Raji (cell line): ENCODE measurements around the gene EGFR.

Source experiments
- POLR2A ChIP-seq: IDR thresholded peaks from 2 replicates; pipeline ENCODE4 v1.6.1; 2011; ENCODE audit warnings: low read depth, low read length, control low read depth; ENCODE audit not compliant: insufficient read depth

The EGFR gene

DNA sequence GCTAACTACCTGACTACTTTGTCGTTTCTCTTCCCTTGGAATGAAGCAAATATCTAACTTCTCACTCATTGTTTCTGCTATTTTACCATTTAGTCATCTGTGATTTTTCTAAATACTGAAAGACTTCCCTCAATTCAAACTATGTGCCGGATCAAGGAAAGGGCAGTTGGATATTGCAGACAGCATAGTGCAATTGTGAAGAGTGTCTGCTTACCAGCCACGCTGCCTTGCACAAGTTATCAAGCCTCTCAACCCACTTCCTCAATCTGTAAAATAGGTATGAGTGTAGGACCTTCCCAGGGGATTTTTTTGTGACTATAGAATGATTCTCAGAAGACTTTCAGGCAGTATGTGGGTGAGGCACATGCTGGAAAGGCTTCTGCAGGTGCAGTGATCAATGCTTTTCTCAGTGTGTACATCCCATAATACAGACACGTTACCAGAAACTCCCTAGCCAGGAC is 54.3 kb downstream of the EGFR start:
- no peak for TF ChIP-seq POLR2A

DNA sequence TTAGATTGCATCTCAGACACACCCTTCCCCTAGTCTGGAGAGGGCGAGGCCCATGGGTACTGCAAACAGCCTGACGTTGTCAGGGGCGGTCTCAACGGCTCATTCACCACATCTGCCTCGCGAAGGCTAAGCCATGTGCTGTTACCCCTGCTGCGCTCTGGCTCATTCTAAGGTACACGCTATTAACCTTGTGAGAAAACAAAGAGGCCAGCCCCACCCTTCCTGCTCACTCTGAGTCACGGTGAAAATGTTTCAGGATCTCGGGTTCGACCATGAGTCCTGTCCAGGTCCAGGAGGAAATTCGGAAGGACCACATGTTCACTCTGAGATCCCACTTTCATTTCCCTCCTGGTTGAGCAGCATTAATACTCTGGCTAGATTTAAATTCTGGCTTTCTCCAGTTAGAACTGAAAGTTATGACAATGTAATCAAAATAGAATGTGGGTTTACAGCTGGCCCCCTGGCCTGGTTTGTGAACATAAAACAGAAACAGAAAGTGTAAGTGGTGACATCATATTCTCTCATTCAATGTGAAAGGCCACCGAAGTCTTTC is 55.2 kb downstream of the EGFR start:
- TF ChIP-seq POLR2A: no peak

DNA sequence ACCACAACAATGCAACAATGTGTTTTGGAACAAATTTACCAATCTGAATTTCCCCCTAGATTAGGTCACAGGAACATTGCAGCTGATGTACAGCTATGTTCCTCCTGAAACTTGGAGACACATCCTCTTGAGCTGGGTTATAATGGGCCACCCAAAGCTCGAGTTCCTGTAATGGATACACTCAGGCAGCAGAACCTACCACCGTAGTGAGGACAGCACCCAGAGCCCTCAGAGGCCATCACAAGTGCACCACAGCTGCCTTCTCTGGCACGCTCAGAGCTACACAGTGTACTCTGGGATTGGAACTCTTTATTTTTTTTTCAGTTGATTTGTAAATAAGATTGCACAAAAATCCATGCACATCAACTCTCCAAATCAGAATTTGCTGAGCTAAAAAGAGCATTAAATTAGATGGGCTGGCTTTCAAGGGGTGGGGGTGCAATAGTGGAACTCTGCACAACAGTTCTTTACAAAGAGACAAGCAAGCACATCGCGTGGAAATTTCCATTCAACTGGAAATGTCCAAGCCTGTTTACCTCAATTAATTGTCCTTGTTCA is 56.7 kb downstream of the EGFR start:
- TF ChIP-seq POLR2A: no peak

DNA sequence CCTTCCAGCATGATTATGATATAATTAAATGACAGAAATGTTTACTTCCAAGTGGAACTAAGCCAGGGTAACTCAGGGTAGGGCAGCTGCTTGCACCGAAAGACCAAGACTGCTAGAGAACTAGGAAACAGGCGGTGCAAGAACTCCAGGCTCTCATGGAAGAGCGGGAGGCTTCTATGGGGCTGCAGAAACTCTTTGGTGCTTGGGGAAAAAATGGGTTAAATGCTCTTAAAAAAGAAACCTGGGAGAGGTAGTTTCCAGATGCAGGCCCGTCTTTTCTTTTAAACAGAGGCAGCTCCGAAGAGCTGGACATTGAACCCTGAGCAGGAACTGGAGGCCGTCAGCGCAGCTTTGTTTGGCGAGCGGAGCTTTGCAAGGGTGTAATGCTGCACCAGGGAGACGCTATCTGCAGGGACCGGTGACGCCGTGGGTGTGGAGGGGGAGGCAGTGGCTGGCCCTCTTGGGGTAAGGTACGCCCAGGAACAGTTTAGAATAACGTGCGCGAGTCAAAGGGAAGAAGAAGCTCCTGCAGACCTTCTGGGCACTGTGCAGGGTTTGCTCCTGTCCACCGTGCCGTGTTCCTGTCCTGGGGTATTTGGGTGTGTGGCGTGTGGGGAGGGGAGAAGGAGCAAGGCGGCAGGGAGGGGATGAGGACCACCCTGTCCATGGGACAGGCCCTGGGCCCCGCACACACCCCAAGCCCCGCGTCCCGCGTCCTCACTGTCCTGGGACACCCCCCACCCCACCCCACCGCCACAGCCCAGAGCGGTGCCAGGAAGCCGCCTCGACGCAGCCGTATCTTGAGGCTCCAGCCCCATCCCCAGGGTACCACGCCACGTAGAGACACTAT is 59.0 kb downstream of the EGFR start:
- TF ChIP-seq POLR2A: no peak

DNA sequence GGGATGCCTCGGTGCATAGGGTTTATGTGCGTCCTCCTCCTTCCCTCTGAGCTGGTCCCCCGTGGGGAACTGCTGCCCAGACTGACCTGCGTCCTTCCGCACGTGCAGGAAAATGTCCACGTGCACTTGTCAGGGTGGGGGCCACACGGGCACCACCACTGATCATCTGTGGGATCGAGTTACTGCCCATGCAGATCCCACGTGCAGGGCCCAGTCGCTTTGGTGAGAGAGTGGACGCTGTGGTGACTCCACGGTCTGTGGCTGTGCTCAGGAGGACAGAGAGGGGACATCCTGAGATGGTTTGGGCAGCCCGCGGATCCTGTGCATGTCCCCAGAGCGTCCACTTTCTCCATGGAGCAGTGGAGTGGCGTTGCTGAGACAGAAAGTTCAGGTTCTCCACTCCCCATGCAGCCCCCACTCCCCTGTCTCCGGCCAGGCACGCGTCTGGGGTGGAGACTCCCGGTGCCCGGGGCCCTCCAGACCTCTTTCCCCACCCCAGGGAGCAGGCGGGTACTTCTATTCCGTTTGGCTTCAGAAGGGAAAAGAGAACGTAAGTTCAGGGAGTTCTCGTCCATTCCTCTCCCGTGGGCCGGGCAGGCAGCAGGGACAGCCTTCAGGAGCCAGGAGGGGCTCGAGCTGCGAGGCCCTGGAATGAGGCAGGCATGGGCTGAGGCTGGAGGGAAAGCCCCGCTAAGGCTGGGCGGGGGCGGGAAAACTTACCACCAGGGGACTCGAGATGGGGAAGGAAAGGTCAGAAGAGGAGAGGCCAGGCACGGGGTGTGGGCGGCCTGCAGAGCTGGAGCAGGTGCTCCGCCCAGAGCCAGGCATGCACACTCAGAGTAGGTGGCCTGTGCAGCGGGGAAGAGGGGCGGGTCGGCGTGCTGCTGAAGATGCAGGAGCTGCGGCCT is 59.9 kb downstream of the EGFR start:
- TF ChIP-seq POLR2A: no peak

DNA sequence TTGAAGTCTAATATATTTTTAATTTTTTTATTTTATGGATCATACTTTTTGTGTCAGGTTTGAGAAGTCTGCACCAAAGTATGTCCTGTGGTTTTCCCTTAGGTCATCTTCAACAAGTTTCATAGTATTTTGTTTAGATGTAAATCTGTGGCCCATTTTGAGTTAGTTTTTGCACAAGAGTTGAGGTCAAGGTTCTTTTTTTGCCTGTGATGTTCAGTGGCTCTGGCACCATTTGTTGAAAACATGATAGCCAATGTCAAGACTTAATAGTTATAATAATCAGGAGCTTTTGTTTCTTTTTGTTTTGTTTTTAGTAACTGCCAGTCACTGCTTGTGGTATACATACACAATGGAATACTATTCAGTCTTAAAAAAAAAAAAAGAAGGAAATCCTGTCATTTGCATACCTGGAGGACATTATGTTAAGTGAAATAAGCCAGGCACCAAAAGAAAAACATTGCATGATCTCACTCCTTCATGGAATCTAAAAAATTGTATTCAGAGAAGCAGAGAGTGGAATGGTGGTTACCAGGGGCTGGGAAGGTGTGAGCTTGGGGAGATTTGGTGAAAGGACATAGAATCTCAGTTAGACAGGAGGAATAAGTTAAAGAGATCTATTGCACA is 61.3 kb downstream of the EGFR start:
- no peak for TF ChIP-seq POLR2A

DNA sequence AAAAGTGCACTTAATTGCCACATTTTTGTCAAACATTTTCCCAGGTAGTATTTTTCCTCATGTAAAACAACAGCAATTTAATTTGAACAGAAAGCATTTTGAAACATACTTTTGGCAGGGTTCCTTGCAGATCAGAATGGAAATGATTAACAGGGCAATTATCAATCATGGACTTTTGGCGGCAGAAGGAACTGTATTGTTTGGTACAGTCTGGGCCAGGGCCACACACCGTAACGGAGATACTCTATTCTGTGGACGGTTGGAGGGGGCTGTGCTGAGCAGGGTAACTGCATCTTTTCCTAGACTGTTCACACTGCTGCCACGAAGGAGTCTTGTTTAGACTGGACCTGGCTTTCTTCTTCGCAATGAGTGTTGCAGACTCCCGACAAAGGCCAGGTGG is 62.3 kb downstream of the EGFR start:
- TF ChIP-seq POLR2A: no peak

DNA sequence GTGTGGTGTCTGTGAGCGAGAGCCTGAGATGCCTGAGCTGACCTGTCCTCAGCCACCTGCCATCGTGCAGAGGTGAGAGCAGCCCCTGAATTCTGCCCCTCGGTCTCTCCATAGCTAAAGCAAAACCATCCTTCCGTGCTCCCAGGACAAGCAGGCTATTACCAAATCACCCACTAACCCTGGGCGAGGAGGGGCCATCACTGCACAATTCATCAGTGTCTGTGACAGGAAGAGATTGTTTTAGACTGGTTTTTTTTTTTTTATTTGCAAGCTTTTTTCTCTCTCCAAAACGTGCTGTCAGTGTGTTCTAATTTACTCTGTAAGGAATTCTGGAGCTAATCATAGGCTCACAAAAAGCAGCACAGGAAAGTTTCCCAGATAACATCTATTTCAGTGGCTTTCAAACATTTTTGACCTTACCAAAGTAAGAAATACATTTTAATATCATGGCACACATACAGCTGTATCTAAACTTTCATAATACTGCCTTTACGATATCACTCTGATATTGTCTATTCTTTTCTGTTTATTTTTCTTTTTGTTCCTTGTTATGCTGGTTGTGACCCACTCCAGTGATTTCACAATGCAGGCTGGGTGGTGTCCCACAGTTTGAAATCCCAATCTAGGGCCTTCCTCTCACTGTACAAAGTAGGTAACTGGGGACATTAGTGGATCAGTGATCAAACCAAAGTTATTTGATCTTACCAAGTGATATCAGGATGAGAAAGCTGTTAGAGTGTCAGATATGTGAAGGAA is 62.8 kb downstream of the EGFR start:
- no peak for TF ChIP-seq POLR2A

DNA sequence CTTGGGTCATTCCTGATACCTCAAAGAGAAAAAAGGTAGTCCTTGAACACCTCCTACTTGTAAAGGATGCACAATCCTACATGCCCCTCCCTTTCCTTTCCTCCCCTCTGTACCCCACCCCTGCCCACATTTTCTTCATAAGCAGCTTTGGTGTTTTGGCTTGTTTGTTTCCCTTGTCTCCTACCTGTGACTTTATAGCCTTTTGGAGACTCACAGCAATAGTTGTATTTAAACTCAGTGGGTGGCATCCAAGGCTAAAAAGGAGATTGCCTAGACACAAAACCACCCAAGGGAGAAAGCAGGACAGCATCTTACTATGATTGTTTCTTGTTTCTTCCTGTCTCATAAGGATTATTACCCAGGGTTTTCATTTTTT is 63.4 kb downstream of the EGFR start:
- TF ChIP-seq POLR2A: no peak

DNA sequence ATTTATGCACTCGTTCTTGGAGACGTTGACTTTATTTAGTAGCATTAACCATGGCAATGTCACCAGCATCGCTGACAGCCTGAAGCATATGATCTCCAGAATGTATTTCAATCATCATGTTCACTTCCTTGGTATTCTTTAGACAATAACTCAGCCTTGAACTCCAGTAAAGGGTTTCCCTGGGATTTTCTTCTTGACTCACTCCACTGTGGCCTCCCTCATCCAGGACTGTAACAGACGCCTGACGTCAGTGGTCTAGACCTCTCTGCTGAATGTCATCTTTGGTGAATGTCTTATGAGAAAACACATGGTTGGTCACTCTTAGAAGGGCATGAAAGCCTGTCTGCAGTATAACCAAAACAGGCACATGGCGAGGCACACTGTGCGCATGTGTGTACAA is 64.4 kb downstream of the EGFR start:
- no peak for TF ChIP-seq POLR2A

DNA sequence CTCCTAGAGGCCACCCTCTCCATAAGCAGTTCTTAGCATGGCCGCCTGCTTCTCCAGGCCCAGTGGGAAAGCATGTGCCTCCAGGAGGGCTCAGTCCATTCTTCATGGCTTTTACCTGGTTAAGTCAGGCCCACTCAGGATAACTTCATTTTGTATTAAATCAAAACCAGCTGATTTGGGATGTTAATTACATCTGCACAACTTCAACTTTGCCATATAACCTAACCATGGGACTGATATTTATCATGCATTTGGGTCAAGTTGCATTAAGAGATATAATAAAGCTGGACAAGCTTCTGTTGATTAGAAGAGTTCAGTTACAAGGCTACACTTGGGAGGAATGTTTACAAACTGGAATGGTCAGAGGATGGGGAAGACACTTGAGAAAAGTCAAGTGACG is 65.5 kb downstream of the EGFR start:
- TF ChIP-seq POLR2A: no peak

DNA sequence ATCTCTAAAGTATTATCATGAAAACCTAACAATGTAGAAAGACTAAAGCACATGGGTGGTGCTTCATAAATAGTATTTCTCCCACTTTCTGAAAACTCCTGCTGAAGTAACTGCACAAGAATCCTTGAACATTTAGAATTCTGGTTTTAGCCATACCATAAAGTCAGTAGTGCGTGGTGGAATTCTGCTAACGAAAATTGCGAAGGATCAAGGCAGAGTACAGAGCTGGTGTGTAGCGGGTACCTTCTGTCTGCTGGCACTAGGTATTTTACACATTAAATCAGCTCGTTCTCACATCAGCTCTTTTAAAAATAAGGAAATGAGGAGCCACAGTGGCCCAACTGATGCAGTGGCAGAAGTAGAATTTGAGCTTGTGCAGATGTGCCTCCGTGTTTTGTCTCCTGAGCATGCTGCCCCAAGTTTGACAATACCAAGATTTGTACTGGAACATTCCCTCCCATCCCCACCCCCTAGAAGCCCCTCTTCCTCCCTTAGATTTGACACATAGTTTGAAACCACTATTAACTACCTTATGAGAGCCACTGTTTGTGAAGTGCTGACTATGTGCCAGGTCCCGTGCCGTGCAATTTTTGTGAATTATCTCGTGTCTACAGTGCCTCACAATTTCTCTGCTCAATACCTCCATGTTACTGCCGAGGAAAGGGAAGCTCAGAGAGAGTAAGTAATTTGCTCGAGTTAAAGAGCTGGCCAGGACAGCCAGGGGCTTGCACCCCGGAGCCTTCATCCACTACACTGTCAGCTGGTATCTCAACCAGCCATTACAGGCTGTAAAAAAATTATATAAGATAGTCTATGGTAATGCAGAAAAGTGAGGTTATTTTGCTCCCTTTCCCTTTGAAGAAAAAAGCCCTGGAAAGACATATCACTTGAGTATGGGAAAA is 66.9 kb downstream of the EGFR start:
- TF ChIP-seq POLR2A: no peak

DNA sequence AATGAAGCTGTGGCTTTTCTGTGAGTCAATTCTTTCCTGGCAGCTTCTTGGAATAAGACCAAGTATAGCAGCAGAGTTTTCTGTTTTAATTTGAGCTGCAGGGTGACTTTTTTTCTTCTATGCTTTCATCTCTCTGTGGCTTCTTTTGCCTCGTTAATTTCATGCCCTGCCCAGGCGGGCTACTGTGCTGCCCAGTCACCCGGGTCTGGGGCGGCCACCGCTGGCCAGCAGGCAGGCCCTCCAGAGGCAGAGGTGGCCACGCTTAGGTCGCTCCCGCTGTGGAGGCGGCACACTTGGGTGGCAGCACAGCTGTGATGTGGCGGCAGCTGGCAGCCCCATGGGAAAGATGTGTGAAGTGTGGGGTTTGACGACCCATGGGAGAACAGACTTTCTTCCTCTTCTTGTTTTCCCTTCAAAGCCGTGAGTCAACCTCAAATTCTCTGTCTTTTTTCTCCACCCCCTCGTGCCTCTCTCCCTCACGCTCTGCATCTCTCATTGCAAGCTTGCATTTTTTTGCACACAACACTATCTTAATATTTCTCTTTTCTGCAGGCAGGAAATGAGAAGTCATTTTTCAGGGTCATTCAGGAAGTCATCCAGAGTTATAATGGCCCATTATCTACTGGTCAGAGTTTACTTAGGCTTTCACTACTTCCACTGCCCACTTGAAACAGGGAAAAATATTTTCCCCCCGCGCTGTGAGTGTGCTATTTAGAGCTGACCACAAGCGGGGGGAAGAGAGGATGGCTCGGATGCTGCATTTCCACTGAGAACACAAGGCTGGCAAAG is 67.8 kb downstream of the EGFR start:
- TF ChIP-seq POLR2A: no peak

DNA sequence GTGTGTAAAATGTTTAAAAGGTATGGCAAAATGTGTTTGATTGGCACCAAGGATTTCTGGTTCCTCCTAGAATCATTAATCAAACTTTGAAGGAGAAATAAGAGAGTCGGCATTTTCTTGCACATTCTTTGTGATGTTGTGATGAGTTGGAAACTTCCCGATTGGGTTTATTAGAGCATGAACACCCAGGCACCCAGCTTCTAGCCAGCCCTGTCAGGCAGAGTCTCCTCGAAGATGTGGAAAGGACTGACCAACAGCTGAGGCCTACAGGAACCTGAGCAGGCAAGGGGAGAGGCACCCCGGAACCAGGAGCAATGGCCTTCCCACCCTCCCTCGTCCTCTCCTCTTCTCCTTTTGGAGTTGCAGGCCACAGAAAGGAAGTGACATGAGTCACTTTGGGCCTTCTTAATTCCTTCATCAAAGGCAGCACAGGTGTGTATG is 68.7 kb downstream of the EGFR start:
- no peak for TF ChIP-seq POLR2A
